Measurements from ENCODE around the gene FAM90A1. TPM values are rescaled to one million over a fixed set of nuclear protein-coding genes. Genes with fewer than 3 reads are reported as not detected.
"Not testable (repeated sequence)": the region's sequence is repeated elsewhere in the genome, so short reads cannot be mapped to it uniquely, and the experiment has no call there.

FAM90A1 gene
- total RNA-seq, result 0.41 TPM

- not testable (repeated sequence) for FAIRE-seq; DNase-seq (ENCODE audit: low spot score in 2 of 2)
Observed at GRCh38 chr12:8226992-8227731, at the start of gene FAM90A1. FAM90A1 (minus strand) TSS chr12:8227618; CDS start chr12:8224832, 2,786 bp downstream.

- DNase-seq (ENCODE audit: low spot score in 2 of 2); FAIRE-seq: not testable (repeated sequence)
Observed at GRCh38 chr12:8276397-8276796, 49.0 kb upstream of the FAM90A1 start.

- not testable (repeated sequence) for DNase-seq (ENCODE audit: low spot score in 2 of 2); FAIRE-seq
Observed at GRCh38 chr12:8266706-8267105, 39.3 kb upstream of the FAM90A1 start.

GRCh38 chr12:8264236-8264635 lies 36.8 kb upstream of the FAM90A1 start:
- DNase-seq (ENCODE audit: low spot score in 2 of 2); FAIRE-seq: not testable (repeated sequence)

- not testable (repeated sequence) for FAIRE-seq; DNase-seq (ENCODE audit: low spot score in 2 of 2)
Observed at GRCh38 chr12:8261111-8261554, 33.7 kb upstream of the FAM90A1 start.

- not testable (repeated sequence) for DNase-seq (ENCODE audit: low spot score in 2 of 2); FAIRE-seq
Observed at GRCh38 chr12:8256356-8256755, 28.9 kb upstream of the FAM90A1 start.

GRCh38 chr12:8254705-8255104 lies 27.3 kb upstream of the FAM90A1 start:
- DNase-seq (ENCODE audit: low spot score in 2 of 2); FAIRE-seq: not testable (repeated sequence)

GRCh38 chr12:8252056-8252818 lies 24.8 kb upstream of the FAM90A1 start:
- DNase-seq (ENCODE audit: low spot score in 2 of 2); FAIRE-seq: not testable (repeated sequence)

- not testable (repeated sequence) for DNase-seq (ENCODE audit: low spot score in 2 of 2); FAIRE-seq
Observed at GRCh38 chr12:8251616-8252015, 24.2 kb upstream of the FAM90A1 start.

- FAIRE-seq; DNase-seq (ENCODE audit: low spot score in 2 of 2): not testable (repeated sequence)
Observed at GRCh38 chr12:8246941-8247535, 19.6 kb upstream of the FAM90A1 start.

GRCh38 chr12:8243682-8244161 lies 16.3 kb upstream of the FAM90A1 start:
- FAIRE-seq; DNase-seq (ENCODE audit: low spot score in 2 of 2): not testable (repeated sequence)

- peak; percentile 90 for FAIRE-seq
Observed at GRCh38 chr12:8242880-8243681, 15.7 kb upstream of the FAM90A1 start.

GRCh38 chr12:8242622-8242879 lies 15.1 kb upstream of the FAM90A1 start:
- FAIRE-seq; DNase-seq (ENCODE audit: low spot score in 2 of 2): not testable (repeated sequence)

More at GRCh38 chr12:8242880-8243681, 15.7 kb upstream of the FAM90A1 start:
- peak; percentile 84 to 87 for DNase-seq (ENCODE audit: low spot score in 2 of 2)

GRCh38 chr12:8241917-8242621 lies 14.7 kb upstream of the FAM90A1 start:
- not testable (repeated sequence) for DNase-seq (ENCODE audit: low spot score in 2 of 2); FAIRE-seq

GRCh38 chr12:8240340-8241114 lies 13.1 kb upstream of the FAM90A1 start:
- not testable (repeated sequence) for FAIRE-seq; DNase-seq (ENCODE audit: low spot score in 2 of 2)

GRCh38 chr12:8237031-8237430 lies 9.6 kb upstream of the FAM90A1 start:
- DNase-seq (ENCODE audit: low spot score in 2 of 2); FAIRE-seq: not testable (repeated sequence)

- not testable (repeated sequence) for FAIRE-seq
Observed at GRCh38 chr12:8235316-8236157, 8.1 kb upstream of the FAM90A1 start.

More at GRCh38 chr12:8235316-8236157, 8.1 kb upstream of the FAM90A1 start:
- not testable (repeated sequence) for DNase-seq (ENCODE audit: low spot score in 2 of 2)
